Mucosa of gallbladder (tissue), 1 donor: ENCODE measurements around the gene OR2M3. TPM values are rescaled to one million over a fixed set of nuclear protein-coding genes. Genes with fewer than 3 reads are reported as not detected.
"Not testable (repeated sequence)": the region's sequence is repeated elsewhere in the genome, so short reads cannot be mapped to it uniquely, and the experiment has no call there.

ENCODE experiments used
- DNase-seq: peaks from one replicate; pipeline ENCODE4 v3.0.0-alpha.2; 2020; ENCODE audit warnings: low spot score
- total RNA-seq: library from RNA; stranded (reverse); gene quantifications from one replicate; pipeline ENCODE4 v1.2.1, GENCODE V29; 2021
- donor health status: DM: no; HTN: no; CAD: no.

Gene OR2M3
- total RNA-seq = not detected

GRCh38 chr1:248196965-248197364 is at the start of gene OR2M3:
OR2M3 (plus strand) TSS chr1:248197265; CDS start chr1:248203068, 5,803 bp downstream.
- DNase-seq = no peak

GRCh38 chr1:248152056-248152827 is 44.8 kb upstream of the OR2M3 start:
- DNase-seq = no peak

- DNase-seq = no peak
Observed at GRCh38 chr1:248155927-248156326, 41.1 kb upstream of the OR2M3 start.

GRCh38 chr1:248158758-248159157 is 38.3 kb upstream of the OR2M3 start:
- no peak for DNase-seq

- DNase-seq = no peak
Observed at GRCh38 chr1:248164031-248164430, 33.0 kb upstream of the OR2M3 start.

GRCh38 chr1:248165186-248165585 is 31.9 kb upstream of the OR2M3 start:
- DNase-seq = no peak

GRCh38 chr1:248174521-248174920 is 22.5 kb upstream of the OR2M3 start, which contains the start of gene OR2M2:
OR2M2 (plus strand) TSS chr1:248174821; CDS start chr1:248179986, 5,165 bp downstream.
- no peak for DNase-seq

- DNase-seq = no peak
Observed at GRCh38 chr1:248183996-248184395, 13.1 kb upstream of the OR2M3 start.

GRCh38 chr1:248187363-248187762 is 9.7 kb upstream of the OR2M3 start:
- DNase-seq = no peak

- DNase-seq = no peak
Observed at GRCh38 chr1:248189026-248189425, 8.0 kb upstream of the OR2M3 start.

- DNase-seq = no peak
Observed at GRCh38 chr1:248194117-248194516, 2.9 kb upstream of the OR2M3 start.

- DNase-seq = no peak
Observed at GRCh38 chr1:248215880-248216279, 18.8 kb downstream of the OR2M3 start.

GRCh38 chr1:248225537-248225936 is 28.5 kb downstream of the OR2M3 start:
- no peak for DNase-seq

GRCh38 chr1:248229360-248229908 is 32.4 kb downstream of the OR2M3 start:
- DNase-seq = no peak

GRCh38 chr1:248231117-248231516 is 34.1 kb downstream of the OR2M3 start, which contains the start of gene OR2M4:
OR2M4 (plus strand) TSS chr1:248231417; CDS start chr1:248238929, 7,512 bp downstream.
- no peak for DNase-seq

- DNase-seq = no peak
Observed at GRCh38 chr1:248239478-248239877, 42.4 kb downstream of the OR2M3 start.

GRCh38 chr1:248243204-248243603 is 46.1 kb downstream of the OR2M3 start:
- DNase-seq = no peak

- DNase-seq = not testable (repeated sequence)
Observed at GRCh38 chr1:248259309-248259708, 62.2 kb downstream of the OR2M3 start.

Other genes with a start within 250 kb of the OR2M3 start
- gene OR2L8, start 248.4 kb upstream of the OR2M3 start, total RNA-seq = not detected
- not detected for gene OR2AK2, start 232.0 kb upstream of the OR2M3 start, total RNA-seq
- gene OR2L5, start 183.6 kb upstream of the OR2M3 start, total RNA-seq = not detected
- gene OR2L2, start 167.2 kb upstream of the OR2M3 start, total RNA-seq = 0.06 TPM
- not detected for gene OR2L3, start 150.4 kb upstream of the OR2M3 start, total RNA-seq
- not detected for gene OR2L13, start 102.1 kb upstream of the OR2M3 start, total RNA-seq
- gene OR2M5, start 52.1 kb upstream of the OR2M3 start, total RNA-seq = not detected
- gene OR2M2, start 22.4 kb upstream of the OR2M3 start, total RNA-seq = not detected
- gene OR2M4, start 34.2 kb downstream of the OR2M3 start, total RNA-seq = not detected
- not detected for gene OR2T33, start 80.7 kb downstream of the OR2M3 start, total RNA-seq
- gene OR2T12, start 106.2 kb downstream of the OR2M3 start, total RNA-seq = not detected
- gene OR2M7, start 127.3 kb downstream of the OR2M3 start, total RNA-seq = not detected
- not detected for gene OR14C36, start 151.5 kb downstream of the OR2M3 start, total RNA-seq
- not detected for gene OR2T4, start 164.4 kb downstream of the OR2M3 start, total RNA-seq
- not detected for gene OR2T6, start 178.5 kb downstream of the OR2M3 start, total RNA-seq
- gene OR2T1, start 205.8 kb downstream of the OR2M3 start, total RNA-seq = not detected
- gene OR2T2, start 248.4 kb downstream of the OR2M3 start, total RNA-seq = not detected